ENCODE data around the gene XG. TPM values are rescaled to one million over a fixed set of nuclear protein-coding genes. Genes with fewer than 3 reads are reported as not detected.
"Not testable (repeated sequence)": the region's sequence is repeated elsewhere in the genome, so short reads cannot be mapped to it uniquely, and the experiment has no call there.

The XG gene, protein sequence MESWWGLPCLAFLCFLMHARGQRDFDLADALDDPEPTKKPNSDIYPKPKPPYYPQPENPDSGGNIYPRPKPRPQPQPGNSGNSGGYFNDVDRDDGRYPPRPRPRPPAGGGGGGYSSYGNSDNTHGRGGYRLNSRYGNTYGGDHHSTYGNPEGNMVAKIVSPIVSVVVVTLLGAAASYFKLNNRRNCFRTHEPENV
- total RNA-seq (ENCODE audit: low replicate concordance) = 0.55 and 0.63 TPM in 2 replicates
- long read RNA-seq = 0 reads

DNA sequence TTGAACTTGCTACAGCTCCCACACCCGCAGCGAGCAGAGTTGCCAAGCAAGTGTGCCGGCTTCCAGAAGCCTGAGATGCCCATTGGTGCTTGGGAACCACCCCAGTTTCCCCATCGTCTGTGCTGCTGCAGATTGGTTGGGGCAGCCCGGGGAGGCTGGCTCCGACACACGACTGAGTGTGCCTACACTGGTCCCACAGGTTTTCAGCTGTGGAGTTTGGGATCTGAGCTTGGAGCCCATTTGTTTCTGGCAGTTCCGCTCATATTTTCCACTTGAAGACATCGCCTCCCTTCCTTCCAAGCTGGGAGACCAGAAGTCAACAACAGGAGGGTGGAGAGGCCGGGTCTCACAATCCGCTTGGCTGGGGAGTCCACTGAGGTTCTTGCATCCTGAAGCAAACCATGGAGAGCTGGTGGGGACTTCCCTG is at the start of gene XG:
TSS of gene XG (plus strand) at position 167 of the 427 bp plus-strand sequence. CDS start at position 402, 235 bp downstream.
- H3K4me3 Mint-ChIP-seq; H3K36me3 Mint-ChIP-seq; DNase-seq (ENCODE audit: extremely low spot score, unreplicated experiment); H3K4me1 Mint-ChIP-seq (ENCODE audit: unreplicated experiment); H3K9me3 Mint-ChIP-seq; H3K27me3 Mint-ChIP-seq: not testable (repeated sequence)
- peak within 1 kb of the TSS; percentile 29 for H3K27ac Mint-ChIP-seq

DNA sequence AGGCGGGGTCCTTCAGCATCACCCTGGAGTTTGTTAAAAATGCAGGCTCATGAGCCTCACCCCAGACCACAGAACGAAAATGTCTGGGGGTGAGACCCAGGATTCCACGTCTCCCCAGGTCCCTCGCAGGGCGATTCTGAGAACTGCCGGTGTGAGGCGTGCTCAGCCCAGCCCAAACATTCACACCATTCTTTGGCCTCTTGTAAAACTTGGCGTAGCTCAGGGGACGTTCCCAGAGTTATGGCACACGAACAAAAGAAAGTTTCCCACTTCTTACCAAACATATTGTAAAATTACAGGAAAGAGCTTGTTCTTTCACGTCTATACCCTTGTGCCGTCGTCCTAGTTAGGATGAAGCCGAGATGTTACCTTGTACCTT is 47.9 kb upstream of the XG start:
- peaks cover 55% of the 10 kb centered on the region for H3K4me1 Mint-ChIP-seq (ENCODE audit: unreplicated experiment)
- no peaks in the 10 kb centered on the region for H3K27me3 Mint-ChIP-seq
- H3K4me3 Mint-ChIP-seq = no peak overlapping the region
- DNase-seq (ENCODE audit: extremely low spot score, unreplicated experiment) = no peak
- H3K36me3 Mint-ChIP-seq = peaks cover 34% of the 10 kb centered on the region
- peaks cover 4% of the 10 kb centered on the region for H3K9me3 Mint-ChIP-seq
- no peak for TF ChIP-seq CTCF (conservative IDR thresholded peaks at IDR 0.05)
- H3K27ac Mint-ChIP-seq = peak overlapping the region; percentile 82

DNA sequence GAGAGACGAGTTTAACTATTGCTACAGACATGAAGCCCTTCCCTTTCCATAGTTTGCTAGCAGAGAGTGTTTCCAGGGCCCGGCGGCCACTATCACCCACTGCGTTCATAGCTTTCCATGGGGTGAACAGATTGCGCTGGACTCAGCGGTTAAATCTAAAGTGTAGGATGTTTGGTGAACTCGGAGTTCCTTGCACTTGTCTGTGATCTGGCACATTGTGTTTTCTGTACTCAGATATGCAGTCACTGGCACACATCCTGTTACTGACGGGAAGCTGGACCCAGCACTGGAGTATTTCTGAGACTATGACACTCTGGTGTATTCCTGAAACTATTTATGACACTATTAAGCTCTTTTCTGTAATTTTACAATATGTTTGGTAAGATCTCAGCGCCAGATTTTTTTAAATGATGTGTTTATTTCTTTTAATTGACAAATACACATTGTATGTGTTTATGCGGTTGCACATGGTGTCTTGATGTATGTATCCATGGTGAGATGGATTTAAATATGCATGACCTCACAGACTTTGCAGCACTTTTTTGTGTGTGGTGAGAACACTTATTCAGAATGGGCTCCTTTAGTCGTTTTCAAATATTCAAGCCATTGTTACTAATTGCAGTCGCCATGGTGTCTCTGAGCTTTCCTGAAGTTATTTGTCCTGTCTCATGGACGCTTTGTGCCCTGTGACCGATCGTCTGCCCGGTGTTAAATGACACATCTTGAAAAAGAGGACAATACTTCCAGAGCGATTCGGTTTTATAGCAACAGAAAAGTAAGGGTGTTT is 46.6 kb upstream of the XG start:
- Mint-ChIP-seq H3K4me1 (ENCODE audit: unreplicated experiment) (peaks cover 64% of the 10 kb centered on the region), H3K4me3 (peak overlapping the region; percentile 0), H3K27ac (peak overlapping the region; percentile 42), H3K36me3 (peaks cover 26% of the 10 kb centered on the region), H3K9me3 (peaks cover 4% of the 10 kb centered on the region), H3K27me3 (no peaks in the 10 kb centered on the region)
- no peak for TF ChIP-seq CTCF (conservative IDR thresholded peaks at IDR 0.05)
- DNase-seq (ENCODE audit: extremely low spot score, unreplicated experiment) = no peak

DNA sequence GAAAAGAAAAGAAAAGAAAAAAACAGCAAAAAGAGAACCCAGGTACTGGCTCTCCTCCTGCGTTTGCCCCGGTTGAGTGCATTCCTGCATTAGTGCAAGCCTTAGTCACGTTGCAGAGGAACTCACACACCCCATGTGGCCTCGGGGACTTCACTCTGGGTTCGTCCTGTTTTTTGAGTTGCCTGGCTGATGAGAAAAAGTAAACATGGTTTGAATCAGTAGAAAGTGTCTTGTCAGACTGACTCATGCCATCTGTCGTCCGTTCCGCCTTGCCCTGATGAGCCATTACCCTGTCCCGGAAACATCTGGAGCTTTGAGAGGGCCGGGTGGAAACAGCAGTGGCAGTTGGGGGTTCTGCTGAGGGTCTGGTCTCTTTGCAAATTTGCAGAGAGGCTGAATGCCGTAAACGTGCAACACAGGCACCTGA is 44.5 kb upstream of the XG start:
- H3K4me1 Mint-ChIP-seq (ENCODE audit: unreplicated experiment) = peaks cover 59% of the 10 kb centered on the region
- TF ChIP-seq CTCF (conservative IDR thresholded peaks at IDR 0.05) = no peak
- DNase-seq (ENCODE audit: extremely low spot score, unreplicated experiment) = no peak
- H3K36me3 Mint-ChIP-seq = peaks cover 14% of the 10 kb centered on the region
- peak overlapping the region; percentile 97 for H3K27ac Mint-ChIP-seq
- H3K27me3 Mint-ChIP-seq = no peaks in the 10 kb centered on the region
- no peaks in the 10 kb centered on the region for H3K9me3 Mint-ChIP-seq
- peak overlapping the region; percentile 78 for H3K4me3 Mint-ChIP-seq

- H3K36me3 Mint-ChIP-seq = peaks cover 13% of the 10 kb centered on the region
- peak overlapping the region; percentile 97 for H3K27ac Mint-ChIP-seq
- peak overlapping the region; percentile 78 for H3K4me3 Mint-ChIP-seq
- H3K27me3 Mint-ChIP-seq = no peaks in the 10 kb centered on the region
- no peak for DNase-seq (ENCODE audit: extremely low spot score, unreplicated experiment)
- no peaks in the 10 kb centered on the region for H3K9me3 Mint-ChIP-seq
- H3K4me1 Mint-ChIP-seq (ENCODE audit: unreplicated experiment) = peaks cover 58% of the 10 kb centered on the region
- no peak for TF ChIP-seq CTCF (conservative IDR thresholded peaks at IDR 0.05)
Observed at GRCh38 chrX:2708021-2708420, 43.8 kb upstream of the XG start.

- peaks cover 51% of the 10 kb centered on the region for H3K4me1 Mint-ChIP-seq (ENCODE audit: unreplicated experiment)
- TF ChIP-seq CTCF (conservative IDR thresholded peaks at IDR 0.05) = no peak
- H3K4me3 Mint-ChIP-seq = peak overlapping the region; percentile 78
- no peak for DNase-seq (ENCODE audit: extremely low spot score, unreplicated experiment)
- H3K27me3 Mint-ChIP-seq = no peaks in the 10 kb centered on the region
- H3K9me3 Mint-ChIP-seq = no peaks in the 10 kb centered on the region
- peak overlapping the region; percentile 97 for H3K27ac Mint-ChIP-seq
- peaks cover 11% of the 10 kb centered on the region for H3K36me3 Mint-ChIP-seq
Observed at GRCh38 chrX:2708592-2709188, 43.1 kb upstream of the XG start.

Data from type B pancreatic cell (in vitro differentiated cells).